ENCODE results near the gene CDC6.

- TF ChIP-seq CTCF (conservative IDR thresholded peaks at IDR 0.05) (no peak), EZH2 (IDR thresholded peaks at IDR 0.05; ENCODE audit: low read depth) (no peak)
These were observed 8.1 kb downstream of the CDC6 start for GRCh38 chr17:40295488-40296436.
